WTC11 (cell line): ENCODE results near the gene KBTBD7. TPM values are rescaled to one million over a fixed set of nuclear protein-coding genes. Genes with fewer than 3 reads are reported as not detected.

Source experiments
- ATAC-seq: fragments of 200-7000 bp; cut with Tn5 transposase; 2 replicates; pipeline ENCODE4 v1.10.0; 2021; ENCODE audit warnings: mild to moderate bottlenecking, moderate library complexity
- CTCF ChIA-PET: fragments of 300-600 bp; sonication (Branson Sonifier 250); formaldehyde crosslinking; loops from one replicate; lab custom pipeline; 2021; ENCODE audit warnings: antibody characterized with exemption; lab: Charles Lee
- POLR2A ChIA-PET: fragments of 350-600 bp; sonication (Branson Sonifier 250); formaldehyde crosslinking; loops from one replicate; lab custom pipeline; 2021; ENCODE audit warnings: antibody characterized with exemption; lab: Charles Lee
- DNase-seq: peaks from one replicate; pipeline ENCODE4 v3.0.0; 2021; ENCODE audit warnings: low spot score
- H3K27ac Mint-ChIP-seq: 2 replicates; pipeline ENCODE4 v1.8.0; 2021; ENCODE audit warnings: mixed read lengths
- H3K27me3 Mint-ChIP-seq: 2 replicates; pipeline ENCODE4 v1.8.0; 2021; ENCODE audit warnings: low read depth, mild to moderate bottlenecking, moderate library complexity, mixed read lengths
- H3K36me3 Mint-ChIP-seq: 2 replicates; pipeline ENCODE4 v1.8.0; 2021; ENCODE audit warnings: mixed read lengths
- H3K4me1 Mint-ChIP-seq: 2 replicates; pipeline ENCODE4 v1.8.0; 2022; ENCODE audit warnings: mixed read lengths
- H3K4me3 Mint-ChIP-seq: 2 replicates; pipeline ENCODE4 v1.8.0; 2021; ENCODE audit warnings: mild to moderate bottlenecking, moderate library complexity, mixed read lengths
- H3K9me3 Mint-ChIP-seq: 2 replicates; pipeline ENCODE4 v1.8.0; 2021; ENCODE audit warnings: mixed read lengths
- E2F1 ChIP-seq: sonication (generic); formaldehyde crosslinking; IDR thresholded peaks from 2 replicates; pipeline ENCODE4 v1.8.0; 2022; ENCODE audit warnings: mild to moderate bottlenecking, missing genetic modification reagents
- E2F5 ChIP-seq: sonication (generic); formaldehyde crosslinking; IDR thresholded peaks from 2 replicates; pipeline ENCODE4 v1.8.1; 2022; ENCODE audit warnings: mild to moderate bottlenecking, moderate library complexity, missing genetic modification reagents
- ELF4 ChIP-seq: sonication (generic); formaldehyde crosslinking; IDR thresholded peaks from 2 replicates; pipeline ENCODE4 v1.8.1; 2022; ENCODE audit warnings: low read depth, mild to moderate bottlenecking, moderate library complexity, missing genetic modification reagents
- EMX1 ChIP-seq: fragments of 250-450 bp; sonication (Bioruptor Pico); IDR thresholded peaks from 2 replicates; pipeline ENCODE4 v1.8.0; 2021; ENCODE audit warnings: mild to moderate bottlenecking
- ERG ChIP-seq: fragments of 250-450 bp; sonication (Bioruptor Pico); IDR thresholded peaks from 2 replicates; pipeline ENCODE4 v1.8.0; 2021; ENCODE audit warnings: mild to moderate bottlenecking
- ESRRA ChIP-seq: sonication (generic); formaldehyde crosslinking; IDR thresholded peaks from 2 replicates; pipeline ENCODE4 v1.8.1; 2022; ENCODE audit warnings: mild to moderate bottlenecking, missing genetic modification reagents, borderline replicate concordance
- GTF2I ChIP-seq: fragments of 250-450 bp; sonication (Bioruptor Pico); conservative IDR thresholded peaks from 2 replicates; pipeline ENCODE4 v1.4.0; 2021; ENCODE audit warnings: mild to moderate bottlenecking
- HMGXB4 ChIP-seq: sonication (generic); formaldehyde crosslinking; IDR thresholded peaks from 2 replicates; pipeline ENCODE4 v1.8.1; 2023; ENCODE audit warnings: mild to moderate bottlenecking, moderate library complexity, missing genetic modification reagents
- IRF2 ChIP-seq: sonication (generic); formaldehyde crosslinking; IDR thresholded peaks from 2 replicates; pipeline ENCODE4 v1.8.0; 2022; ENCODE audit warnings: low read depth, missing genetic modification reagents, borderline replicate concordance
- MXD4 ChIP-seq: fragments of 250-450 bp; sonication (Bioruptor Pico); IDR thresholded peaks from 2 replicates; pipeline ENCODE4 v1.8.0; 2021; ENCODE audit warnings: mild to moderate bottlenecking, moderate library complexity, borderline replicate concordance
- MYBL2 ChIP-seq: sonication (generic); formaldehyde crosslinking; IDR thresholded peaks from 2 replicates; pipeline ENCODE4 v1.8.1; 2023; ENCODE audit warnings: mild to moderate bottlenecking, moderate library complexity, missing genetic modification reagents
- PRRX2 ChIP-seq: fragments of 250-450 bp; sonication (Bioruptor Pico); IDR thresholded peaks from 2 replicates; pipeline ENCODE4 v1.8.0; 2021; ENCODE audit warnings: mild to moderate bottlenecking
- RORB ChIP-seq: fragments of 250-450 bp; sonication (Bioruptor Pico); IDR thresholded peaks from 2 replicates; pipeline ENCODE4 v1.9.0; 2021; ENCODE audit warnings: mild to moderate bottlenecking
- SOX15 ChIP-seq: fragments of 250-450 bp; sonication (Bioruptor Pico); IDR thresholded peaks from 2 replicates; pipeline ENCODE4 v1.9.0; 2021; ENCODE audit warnings: mild to moderate bottlenecking
- SP1 ChIP-seq: sonication (generic); formaldehyde crosslinking; conservative IDR thresholded peaks from 2 replicates; pipeline ENCODE4 v1.8.1; 2022; ENCODE audit warnings: missing genetic modification reagents
- STAT6 ChIP-seq: sonication (generic); formaldehyde crosslinking; conservative IDR thresholded peaks from 2 replicates; pipeline ENCODE4 v1.8.1; 2023; ENCODE audit warnings: mild to moderate bottlenecking, low read depth, missing genetic modification reagents, moderate library complexity
- TEAD4 ChIP-seq: sonication (generic); formaldehyde crosslinking; IDR thresholded peaks from 2 replicates; pipeline ENCODE4 v1.8.0; 2022; ENCODE audit warnings: mild to moderate bottlenecking, missing genetic modification reagents
- ZMAT4 ChIP-seq: fragments of 250-450 bp; sonication (Bioruptor Pico); IDR thresholded peaks from 2 replicates; pipeline ENCODE4 v1.9.0; 2021; ENCODE audit warnings: mild to moderate bottlenecking
- ZNF232 ChIP-seq: sonication (generic); formaldehyde crosslinking; IDR thresholded peaks from 2 replicates; pipeline ENCODE4 v1.8.0; 2022; ENCODE audit warnings: mild to moderate bottlenecking, missing genetic modification reagents
- ZNF396 ChIP-seq: fragments of 250-450 bp; sonication (Bioruptor Pico); IDR thresholded peaks from 2 replicates; pipeline ENCODE4 v1.8.0; 2021; ENCODE audit warnings: mild to moderate bottlenecking, moderate library complexity, borderline replicate concordance
- ZNF416 ChIP-seq: fragments of 250-450 bp; sonication (Bioruptor Pico); IDR thresholded peaks from 2 replicates; pipeline ENCODE4 v1.9.0; 2021; ENCODE audit warnings: mild to moderate bottlenecking, inconsistent platforms
- ZNF512 ChIP-seq: sonication (generic); formaldehyde crosslinking; IDR thresholded peaks from 2 replicates; pipeline ENCODE4 v1.8.1; 2022; ENCODE audit warnings: missing genetic modification reagents, borderline replicate concordance
- total RNA-seq: library from RNA; stranded (reverse); gene quantifications from 3 replicates; pipeline ENCODE4 v1.2.3, GENCODE V29; 2021
- TF ChIP-seq, protein P1 (sequence below): sonication (generic); formaldehyde crosslinking; IDR thresholded peaks from 2 replicates; pipeline ENCODE4 v1.8.1; 2023; ENCODE audit warnings: mild to moderate bottlenecking, missing genetic modification reagents, moderate library complexity
- TF ChIP-seq, protein P2 (sequence below): fragments of 250-450 bp; sonication (Bioruptor Pico); conservative IDR thresholded peaks from 2 replicates; pipeline ENCODE4 v1.9.0; 2021; ENCODE audit warnings: mild to moderate bottlenecking

KBTBD7 gene
- total RNA-seq, 1 experiment from 2014 or later, result 15.7 TPM

DNA sequence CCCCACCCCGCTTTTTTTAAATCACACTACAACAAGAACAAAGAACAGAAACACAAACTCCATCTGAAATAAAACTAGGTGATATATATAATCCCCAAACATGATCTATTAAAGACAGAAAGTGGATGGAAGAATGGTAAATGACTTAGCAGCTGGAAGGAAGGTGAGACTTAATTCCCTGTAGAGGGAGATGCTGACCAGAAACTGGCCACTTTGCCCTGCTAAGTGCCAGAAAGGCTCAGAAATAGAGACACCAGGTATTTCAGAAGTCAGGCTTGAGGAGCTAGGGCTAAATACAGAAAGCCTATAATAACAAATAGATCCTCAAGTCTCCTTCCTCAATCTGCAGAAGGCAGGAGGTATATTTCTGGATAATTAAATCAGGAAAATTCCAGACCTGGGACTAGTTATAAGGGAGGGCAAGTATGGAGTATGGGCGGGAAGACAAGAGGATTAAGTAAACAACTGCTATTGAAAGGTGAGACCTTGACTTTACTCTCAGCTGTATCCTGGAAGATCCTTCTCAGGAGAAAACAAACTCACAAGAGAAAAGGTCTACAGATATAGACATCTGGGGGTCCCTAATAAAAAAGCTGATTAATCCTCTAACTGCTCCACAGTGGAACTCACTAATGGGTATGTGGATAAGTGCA is 36.8 kb upstream of the KBTBD7 start (continued):
- TF ChIP-seq ESRRA (CRISPR knock-in tag) (no peak), MXD4 (CRISPR knock-in tag) (no peak), RORB (no peak), HMGXB4 (CRISPR knock-in tag) (no peak), ZNF512 (no peak), ZNF396 (no peak), E2F1 (no peak)
- TF ChIP-seq, all 79 proteins: peak for 0

GRCh38 chr13:41229356-41229755 is 35.0 kb upstream of the KBTBD7 start:
- no peaks in the 10 kb centered on the region for H3K27me3 Mint-ChIP-seq
- POLR2A ChIA-PET, result no interaction called here
- H3K4me3 Mint-ChIP-seq, result no peak overlapping the region
- H3K9me3 Mint-ChIP-seq, result no peaks in the 10 kb centered on the region
- CTCF ChIA-PET, result no interaction called here
- ATAC-seq, result no peak
- peaks cover 10% of the 10 kb centered on the region for H3K4me1 Mint-ChIP-seq
- no peak overlapping the region for H3K27ac Mint-ChIP-seq
- DNase-seq, result no peak
- no peaks in the 10 kb centered on the region for H3K36me3 Mint-ChIP-seq
- TF ChIP-seq SOX15 (CRISPR knock-in tag) (no peak), ZMAT4 (no peak), PRRX2 (no peak), ZNF232 (CRISPR knock-in tag) (no peak), ELF4 (CRISPR knock-in tag) (no peak), GTF2I (CRISPR knock-in tag) (no peak), IRF2 (no peak), ERG (CRISPR knock-in tag) (no peak), MYBL2 (no peak), STAT6 (CRISPR knock-in tag) (no peak), TEAD4 (CRISPR knock-in tag) (no peak), SP1 (CRISPR knock-in tag) (no peak), ZNF416 (CRISPR knock-in tag) (no peak), RORB (no peak), ZNF396 (no peak), E2F5 (no peak), EMX1 (CRISPR knock-in tag) (no peak)
- TF ChIP-seq, protein P1, sequence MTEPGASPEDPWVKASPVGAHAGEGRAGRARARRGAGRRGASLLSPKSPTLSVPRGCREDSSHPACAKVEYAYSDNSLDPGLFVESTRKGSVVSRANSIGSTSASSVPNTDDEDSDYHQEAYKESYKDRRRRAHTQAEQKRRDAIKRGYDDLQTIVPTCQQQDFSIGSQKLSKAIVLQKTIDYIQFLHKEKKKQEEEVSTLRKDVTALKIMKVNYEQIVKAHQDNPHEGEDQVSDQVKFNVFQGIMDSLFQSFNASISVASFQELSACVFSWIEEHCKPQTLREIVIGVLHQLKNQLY (CRISPR knock-in tag), result no peak
- TF ChIP-seq, protein P2, sequence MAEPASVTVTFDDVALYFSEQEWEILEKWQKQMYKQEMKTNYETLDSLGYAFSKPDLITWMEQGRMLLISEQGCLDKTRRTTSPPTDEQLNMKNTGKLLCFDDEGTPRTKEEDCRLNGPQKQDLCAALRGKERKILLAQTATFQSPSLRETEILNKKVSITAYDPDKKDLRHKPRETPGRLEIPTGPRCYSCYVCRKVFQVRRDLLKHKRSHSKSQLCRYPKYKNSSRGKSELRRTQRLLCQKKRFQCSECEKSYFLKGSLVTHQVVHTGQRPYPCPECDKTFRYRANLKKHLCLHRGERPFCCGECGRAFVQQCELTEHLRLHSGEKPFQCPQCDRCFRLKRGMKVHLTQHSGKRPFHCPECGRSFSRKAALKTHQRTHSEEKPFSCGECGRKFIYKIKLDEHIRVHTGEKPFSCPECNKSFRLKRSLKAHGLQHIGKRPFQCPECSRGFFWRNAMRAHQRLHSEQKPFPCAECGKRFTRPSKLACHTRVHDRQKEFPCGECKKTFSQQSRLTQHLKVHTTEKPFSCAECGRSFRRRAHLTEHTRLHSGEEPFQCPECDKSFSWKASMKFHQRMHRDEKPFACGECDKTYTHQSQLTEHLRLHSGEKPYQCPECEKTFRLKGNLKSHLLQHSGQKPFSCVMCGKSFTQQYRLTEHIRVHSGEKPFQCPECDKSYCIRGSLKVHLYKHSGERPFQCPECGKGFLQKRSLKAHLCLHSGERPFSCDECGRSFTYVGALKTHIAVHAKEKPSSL (CRISPR knock-in tag), result no peak
